Panc1 (cell line): ENCODE results near the gene TATDN3. TPM values are rescaled to one million over a fixed set of nuclear protein-coding genes. Genes with fewer than 3 reads are reported as not detected.
"Not testable (repeated sequence)": the region's sequence is repeated elsewhere in the genome, so short reads cannot be mapped to it uniquely, and the experiment has no call there.

Experiments used
- ATAC-seq: fragments of 200-7000 bp; cut with Tn5 transposase; 2 replicates; pipeline ENCODE4 v1.9.1; 2020; ENCODE audit warnings: mild to moderate bottlenecking, moderate library complexity
- BruUV-seq: library from RNA; stranded (reverse); fragments of 400-500 nt; replicated peaks from 2 replicates; lab custom pipeline; 2021; lab: Mats Ljungman, UMichigan
- CTCF ChIA-PET: fragments of 300-600 bp; sonication (Branson Sonifier 250); formaldehyde crosslinking; loops from one replicate; lab custom pipeline; 2022; ENCODE audit warnings: antibody characterized with exemption; lab: Charles Lee
- POLR2A ChIA-PET: fragments of 300-600 bp; sonication (Branson Sonifier 250); formaldehyde crosslinking; loops from one replicate; lab custom pipeline; 2022; ENCODE audit warnings: antibody characterized with exemption; lab: Charles Lee
- DNase-seq: peaks from one replicate; pipeline ENCODE4 v3.0.0-alpha.2; 2010; ENCODE audit warnings: low read depth, low spot score
- H3K27ac ChIP-seq: 2 replicates; pipeline ENCODE4 v1.5.1; 2011; ENCODE audit warnings: mild to moderate bottlenecking, low read length, inconsistent platforms
- H3K27me3 ChIP-seq: fragments of 200-500 bp; sonication (Bioruptor generic); 2 replicates; pipeline ENCODE4 v1.6.0; 2014; ENCODE audit warnings: low read length, inconsistent platforms; ENCODE audit not compliant: control insufficient read depth, insufficient read depth
- H3K36me3 ChIP-seq: fragments of 200-500 bp; sonication (Bioruptor generic); 2 replicates; pipeline ENCODE4 v1.5.1; 2014; ENCODE audit warnings: inconsistent platforms, mild to moderate bottlenecking, low read length, moderate library complexity; ENCODE audit not compliant: control insufficient read depth, insufficient read depth
- H3K4me1 ChIP-seq: 2 replicates; pipeline ENCODE4 v1.5.1; 2011; ENCODE audit warnings: inconsistent platforms, mild to moderate bottlenecking, low read length, moderate library complexity; ENCODE audit not compliant: control insufficient read depth, insufficient read depth
- H3K4me3 ChIP-seq, 2 experiments: 2 replicates each; pipeline ENCODE4 v1.5.1; 2011 to 2012; ENCODE audit warnings: low read depth in 2 of 2, low read length in 2 of 2, mild to moderate bottlenecking in 2 of 2, inconsistent platforms in 1 of 2, moderate library complexity in 1 of 2
- H3K9me3 ChIP-seq: fragments of 200-500 bp; sonication (Bioruptor generic); 2 replicates; pipeline ENCODE4 v1.5.1; 2014; ENCODE audit warnings: low read depth, mild to moderate bottlenecking, inconsistent platforms, low read length, moderate library complexity; ENCODE audit not compliant: control insufficient read depth, insufficient read depth
- POLR2AphosphoS5 ChIP-seq: IDR thresholded peaks from 2 replicates; pipeline ENCODE4 v1.6.1; 2012; ENCODE audit warnings: mild to moderate bottlenecking, low read depth, low read length, moderate library complexity
- SIN3A ChIP-seq: IDR thresholded peaks from 2 replicates; pipeline ENCODE4 v1.6.1; 2012; ENCODE audit warnings: low read depth, mild to moderate bottlenecking, low read length, moderate library complexity, borderline replicate concordance; ENCODE audit not compliant: insufficient read depth
- TCF7L2 ChIP-seq: IDR thresholded peaks from 2 replicates; pipeline ENCODE4 v1.6.1; 2011; ENCODE audit warnings: mild to moderate bottlenecking, low read depth, low read length, inconsistent platforms
- in situ Hi-C: cut with HindIII; loops from 2 replicates; pipeline ENCODE4 v1.10.0; 2016; ENCODE audit warnings: low sequenced_read_pairs, low pct_unique_long_range_greater_than_20kb
- intact Hi-C: fragments of 100-400 bp; cut with micrococcal nuclease; formaldehyde crosslinking; loops from one replicate; pipeline ENCODE4 v1.10.0; 2022; ENCODE audit not compliant: unreplicated experiment
- total RNA-seq: library from RNA; stranded (reverse); gene quantifications from one replicate; pipeline ENCODE4 v1.2.1, GENCODE V29; 2021; ENCODE audit not compliant: unreplicated experiment
- TF ChIP-seq, protein P1 (sequence below), 2 experiments: IDR thresholded peaks; 2 replicates each; pipeline ENCODE4 v1.6.1; 2011 to 2012; ENCODE audit warnings: low read depth in 2 of 2, control low read depth in 1 of 2, low read length in 1 of 2, mild to moderate bottlenecking in 1 of 2, moderate library complexity in 1 of 2; ENCODE audit not compliant: insufficient read depth in 1 of 2
- TF ChIP-seq, protein P2 (sequence below): fragments of 450-650 bp; IDR thresholded peaks from 2 replicates; pipeline ENCODE4 v1.5.1; 2017; ENCODE audit warnings: mild to moderate bottlenecking

The TATDN3 gene
- total RNA-seq, 1 experiment from 2014 or later: 9.5 TPM

DNA sequence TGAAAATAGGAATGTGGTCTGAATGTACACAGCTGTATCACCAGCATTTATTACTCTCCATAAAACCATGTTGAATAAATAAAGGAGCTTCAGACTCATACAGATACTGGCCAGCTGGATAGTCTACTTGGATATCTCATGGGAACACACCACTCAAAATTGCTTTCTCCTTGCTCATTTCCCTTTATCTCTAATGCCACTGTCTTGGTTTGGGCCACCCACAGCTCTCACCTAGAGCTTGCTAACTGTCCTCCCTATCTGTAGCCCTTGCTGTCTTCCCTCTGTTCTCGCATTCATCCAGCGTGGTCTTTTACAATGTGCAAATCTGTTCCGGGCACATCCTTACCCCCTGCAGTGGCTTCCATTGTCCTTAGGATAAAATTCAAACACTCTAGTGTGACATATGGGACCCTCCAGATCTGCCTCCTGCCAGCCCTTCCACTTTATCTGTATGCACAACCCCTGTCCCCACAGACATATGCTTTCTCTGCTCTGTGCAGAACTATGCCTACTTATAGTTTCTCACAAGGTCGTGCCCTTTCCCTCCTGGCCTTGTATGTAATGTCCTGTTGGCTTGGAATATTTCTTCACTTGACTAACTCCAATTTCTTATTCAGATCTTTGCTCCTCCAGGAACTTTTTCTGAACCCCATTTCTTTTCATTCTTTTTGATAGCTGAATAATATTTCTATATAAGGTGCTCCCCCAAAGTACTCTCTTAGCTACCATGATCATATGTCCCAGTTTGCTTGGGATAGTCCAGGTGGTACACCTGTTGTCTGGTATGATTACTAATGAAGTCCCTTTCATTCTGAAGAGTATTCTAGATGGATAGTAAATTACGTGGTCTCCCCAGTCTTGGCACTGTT is 69.3 kb downstream of the TATDN3 start:
- Histone ChIP-seq H3K27ac (no peak overlapping the region), H3K27me3 (no peaks in the 10 kb centered on the region), H3K9me3 (no peaks in the 10 kb centered on the region), H3K4me3 (peak overlapping the region in 1 of 2 experiments; percentile 82; a peak in 2 of 4 replicates), H3K36me3 (peaks cover 3% of the 10 kb centered on the region), H3K4me1 (peaks cover 23% of the 10 kb centered on the region)
- BruUV-seq: TSS peak; percentile 41
- TF ChIP-seq POLR2AphosphoS5 (no peak), TCF7L2 (no peak), SIN3A (no peak)
- TF ChIP-seq, protein P1, sequence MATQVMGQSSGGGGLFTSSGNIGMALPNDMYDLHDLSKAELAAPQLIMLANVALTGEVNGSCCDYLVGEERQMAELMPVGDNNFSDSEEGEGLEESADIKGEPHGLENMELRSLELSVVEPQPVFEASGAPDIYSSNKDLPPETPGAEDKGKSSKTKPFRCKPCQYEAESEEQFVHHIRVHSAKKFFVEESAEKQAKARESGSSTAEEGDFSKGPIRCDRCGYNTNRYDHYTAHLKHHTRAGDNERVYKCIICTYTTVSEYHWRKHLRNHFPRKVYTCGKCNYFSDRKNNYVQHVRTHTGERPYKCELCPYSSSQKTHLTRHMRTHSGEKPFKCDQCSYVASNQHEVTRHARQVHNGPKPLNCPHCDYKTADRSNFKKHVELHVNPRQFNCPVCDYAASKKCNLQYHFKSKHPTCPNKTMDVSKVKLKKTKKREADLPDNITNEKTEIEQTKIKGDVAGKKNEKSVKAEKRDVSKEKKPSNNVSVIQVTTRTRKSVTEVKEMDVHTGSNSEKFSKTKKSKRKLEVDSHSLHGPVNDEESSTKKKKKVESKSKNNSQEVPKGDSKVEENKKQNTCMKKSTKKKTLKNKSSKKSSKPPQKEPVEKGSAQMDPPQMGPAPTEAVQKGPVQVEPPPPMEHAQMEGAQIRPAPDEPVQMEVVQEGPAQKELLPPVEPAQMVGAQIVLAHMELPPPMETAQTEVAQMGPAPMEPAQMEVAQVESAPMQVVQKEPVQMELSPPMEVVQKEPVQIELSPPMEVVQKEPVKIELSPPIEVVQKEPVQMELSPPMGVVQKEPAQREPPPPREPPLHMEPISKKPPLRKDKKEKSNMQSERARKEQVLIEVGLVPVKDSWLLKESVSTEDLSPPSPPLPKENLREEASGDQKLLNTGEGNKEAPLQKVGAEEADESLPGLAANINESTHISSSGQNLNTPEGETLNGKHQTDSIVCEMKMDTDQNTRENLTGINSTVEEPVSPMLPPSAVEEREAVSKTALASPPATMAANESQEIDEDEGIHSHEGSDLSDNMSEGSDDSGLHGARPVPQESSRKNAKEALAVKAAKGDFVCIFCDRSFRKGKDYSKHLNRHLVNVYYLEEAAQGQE (IDR thresholded peaks at IDR 0.05; ENCODE audit: insufficient read depth in 1 of 2, low read depth in 2 of 2, low read length in 1 of 2): no peak
- TF ChIP-seq, protein P2, sequence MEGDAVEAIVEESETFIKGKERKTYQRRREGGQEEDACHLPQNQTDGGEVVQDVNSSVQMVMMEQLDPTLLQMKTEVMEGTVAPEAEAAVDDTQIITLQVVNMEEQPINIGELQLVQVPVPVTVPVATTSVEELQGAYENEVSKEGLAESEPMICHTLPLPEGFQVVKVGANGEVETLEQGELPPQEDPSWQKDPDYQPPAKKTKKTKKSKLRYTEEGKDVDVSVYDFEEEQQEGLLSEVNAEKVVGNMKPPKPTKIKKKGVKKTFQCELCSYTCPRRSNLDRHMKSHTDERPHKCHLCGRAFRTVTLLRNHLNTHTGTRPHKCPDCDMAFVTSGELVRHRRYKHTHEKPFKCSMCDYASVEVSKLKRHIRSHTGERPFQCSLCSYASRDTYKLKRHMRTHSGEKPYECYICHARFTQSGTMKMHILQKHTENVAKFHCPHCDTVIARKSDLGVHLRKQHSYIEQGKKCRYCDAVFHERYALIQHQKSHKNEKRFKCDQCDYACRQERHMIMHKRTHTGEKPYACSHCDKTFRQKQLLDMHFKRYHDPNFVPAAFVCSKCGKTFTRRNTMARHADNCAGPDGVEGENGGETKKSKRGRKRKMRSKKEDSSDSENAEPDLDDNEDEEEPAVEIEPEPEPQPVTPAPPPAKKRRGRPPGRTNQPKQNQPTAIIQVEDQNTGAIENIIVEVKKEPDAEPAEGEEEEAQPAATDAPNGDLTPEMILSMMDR: no peak
- in situ Hi-C loops (no loop called here), intact Hi-C loops (no loop called here)
- CTCF ChIA-PET: no interaction called here
- DNase-seq (no peak), ATAC-seq (no peak)
- POLR2A ChIA-PET: no interaction called here

GRCh38 chr1:212862111-212862690 is 70.5 kb downstream of the TATDN3 start:
- ATAC-seq (no peak), DNase-seq (no peak)
- intact Hi-C loops (no loop called here), in situ Hi-C loops (no loop called here)
- POLR2A ChIA-PET: no interaction called here
- peaks cover 15% of the 10 kb centered on the region for H3K4me1 ChIP-seq
- no peak overlapping the region for H3K4me3 ChIP-seq
- CTCF ChIA-PET: no interaction called here
- H3K9me3 ChIP-seq: no peaks in the 10 kb centered on the region
- TSS peak; percentile 4 for BruUV-seq
- no peak overlapping the region for H3K27ac ChIP-seq
- H3K27me3 ChIP-seq: no peaks in the 10 kb centered on the region
- no peak for TF ChIP-seq TCF7L2
- peaks cover 10% of the 10 kb centered on the region for H3K36me3 ChIP-seq

- in situ Hi-C loops, H3K9me3 ChIP-seq, intact Hi-C loops, H3K27me3 ChIP-seq, BruUV-seq, H3K4me3 ChIP-seq, DNase-seq, H3K27ac ChIP-seq, ATAC-seq: not testable (repeated sequence)
- Histone ChIP-seq H3K36me3 (peaks cover 12% of the 10 kb centered on the region; the same call in 1 of the 2 replicates), H3K4me1 (peaks cover 15% of the 10 kb centered on the region)
- POLR2A ChIA-PET: interaction anchor here (0.6 kb wide), 1 partner anchor 36 kb away, joined by 3 read pairs; no protein-coding TSS in a partner anchor
- CTCF ChIA-PET: interaction anchor here (0.7 kb wide), 1 partner anchor 343 kb away, joined by 4 read pairs; no protein-coding TSS in a partner anchor
Observed at GRCh38 chr1:212863345-212863744, 71.7 kb downstream of the TATDN3 start.
